ENCODE results near the gene RALGPS1.

The RALGPS1 gene

DNA sequence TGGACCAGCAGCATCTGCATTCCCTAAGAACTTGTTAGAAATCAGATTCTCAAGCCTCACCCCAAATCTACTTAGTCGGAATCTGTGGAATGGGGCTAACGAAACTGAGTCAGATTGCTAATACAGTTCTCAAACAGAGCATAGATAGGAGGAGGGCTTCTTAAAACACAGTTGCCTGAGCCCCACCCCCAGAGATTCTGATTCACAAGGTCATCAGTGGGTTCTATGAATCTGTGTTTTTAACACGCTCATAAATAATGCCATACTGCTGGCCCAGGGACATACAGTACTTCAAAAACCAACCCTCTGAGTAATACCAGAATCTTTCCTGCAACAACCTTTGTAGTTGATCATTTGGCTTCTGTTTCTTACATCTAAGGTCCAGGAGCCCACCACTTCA is 317.1 kb downstream of the RALGPS1 start:
- no peak for DNase-seq

DNA sequence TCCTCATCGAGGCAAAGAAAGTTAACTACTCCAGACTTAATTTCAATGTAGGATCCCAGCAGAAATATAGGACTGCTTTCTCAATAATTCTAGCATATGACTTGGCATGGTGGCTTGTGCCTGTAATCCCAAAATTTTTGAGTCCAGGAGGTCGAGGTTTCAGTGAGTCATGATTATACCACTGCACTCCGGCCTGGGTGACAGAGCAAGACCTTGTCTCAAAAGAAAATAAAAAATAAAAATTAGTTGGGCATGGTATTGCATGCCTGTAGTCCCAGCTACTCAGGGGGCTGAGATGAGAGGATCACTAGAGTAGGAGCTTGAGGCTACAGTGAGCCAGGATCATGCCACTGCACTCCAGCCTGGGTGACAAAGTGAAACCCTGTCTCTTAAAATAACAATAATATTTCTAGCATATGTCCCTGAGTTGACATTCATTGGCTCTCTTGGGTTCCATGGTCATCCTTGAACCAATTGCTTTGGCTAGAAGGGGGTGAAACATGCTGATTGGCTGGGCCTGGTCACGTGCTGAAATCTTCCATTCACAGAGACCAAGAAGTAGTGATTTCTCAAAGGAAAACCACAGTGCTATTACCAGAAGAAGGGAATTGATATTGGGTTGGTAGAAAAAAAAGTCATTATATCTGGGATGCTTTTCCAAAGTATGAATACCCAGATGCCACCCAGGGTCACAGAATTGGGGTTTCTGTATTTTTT is 318.4 kb downstream of the RALGPS1 start:
- peak; percentile 14 for DNase-seq

- no peak for DNase-seq
These were observed 319.0 kb downstream of the RALGPS1 start for GRCh38 chr9:127233550-127233949.

- no peak for DNase-seq
These were observed 319.4 kb downstream of the RALGPS1 start for GRCh38 chr9:127233989-127234388.

- DNase-seq, result no peak
These were observed 323.2 kb downstream of the RALGPS1 start for GRCh38 chr9:127237801-127238200.

DNA sequence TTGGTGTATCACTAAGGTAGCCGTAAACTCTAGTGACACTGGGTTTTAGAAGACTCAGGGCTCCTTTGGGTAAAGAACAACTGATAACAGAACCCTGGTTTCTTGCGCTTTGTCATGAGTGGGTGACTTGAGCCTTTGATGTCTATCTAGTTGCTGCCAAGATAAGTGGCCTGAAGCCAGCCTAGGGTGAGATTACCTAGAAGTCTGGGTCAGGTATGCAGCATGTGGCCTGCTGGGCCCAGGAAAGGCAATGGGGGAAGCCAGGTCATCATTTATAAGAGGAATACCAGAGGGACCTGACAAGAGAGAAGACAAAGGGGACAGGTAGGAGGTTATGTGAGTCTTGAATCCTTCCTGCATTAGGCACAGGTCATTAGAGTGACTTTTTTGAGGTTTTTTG is 326.8 kb downstream of the RALGPS1 start:
- no peak for DNase-seq

- DNase-seq, result peak; percentile 96
These were observed 330.3 kb downstream of the RALGPS1 start for GRCh38 chr9:127244609-127245601.

DNA sequence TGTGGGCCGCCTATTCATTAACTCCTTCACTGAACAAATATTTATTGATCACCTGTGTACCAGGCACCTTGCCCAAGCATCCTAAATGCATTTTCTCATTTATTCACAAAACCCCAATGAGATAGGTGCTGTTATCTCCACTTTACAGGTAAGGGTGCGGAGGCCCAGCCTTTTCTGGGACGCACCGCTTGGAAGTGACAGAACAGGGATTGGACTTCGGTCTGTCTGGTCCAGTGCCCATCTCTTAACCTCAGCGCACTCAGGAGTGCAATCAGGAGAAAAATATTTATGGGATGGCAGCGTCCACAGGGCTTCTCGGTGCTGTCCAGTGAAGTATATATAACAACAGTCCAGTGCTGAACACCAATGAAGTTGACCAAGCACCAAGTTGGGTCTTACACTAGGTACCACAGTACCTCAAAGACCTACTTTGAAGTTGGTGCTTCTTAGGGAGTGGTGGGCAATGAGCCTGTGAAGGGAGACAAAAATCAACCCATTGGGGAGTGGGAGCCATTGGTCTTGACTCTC is 331.1 kb downstream of the RALGPS1 start:
- DNase-seq, result no peak

DNA sequence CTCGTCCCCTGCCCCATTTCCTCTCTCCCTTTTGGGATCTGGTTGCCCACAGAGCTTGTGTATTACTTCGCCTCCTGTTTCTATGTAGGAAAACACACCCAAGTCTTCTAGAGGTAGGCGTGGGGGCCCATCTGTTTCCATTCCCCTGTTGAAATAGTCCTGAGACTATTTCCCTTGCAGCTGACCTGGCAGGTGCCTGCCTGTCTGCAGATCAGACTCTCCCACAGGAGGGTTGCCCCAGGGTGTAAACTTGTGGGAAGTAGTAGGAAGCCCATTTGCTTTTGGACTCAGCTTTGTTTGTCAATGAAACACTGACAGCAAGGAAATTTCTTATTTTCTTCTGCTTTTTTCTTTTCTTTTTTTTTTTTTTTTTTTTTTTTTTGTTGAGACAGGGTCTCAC is 333.7 kb downstream of the RALGPS1 start:
- DNase-seq, result no peak

- no peak for DNase-seq
These were observed 335.3 kb downstream of the RALGPS1 start for GRCh38 chr9:127249877-127250276.

GRCh38 chr9:127250896-127251391 is 336.4 kb downstream of the RALGPS1 start:
- no peak for DNase-seq

DNA sequence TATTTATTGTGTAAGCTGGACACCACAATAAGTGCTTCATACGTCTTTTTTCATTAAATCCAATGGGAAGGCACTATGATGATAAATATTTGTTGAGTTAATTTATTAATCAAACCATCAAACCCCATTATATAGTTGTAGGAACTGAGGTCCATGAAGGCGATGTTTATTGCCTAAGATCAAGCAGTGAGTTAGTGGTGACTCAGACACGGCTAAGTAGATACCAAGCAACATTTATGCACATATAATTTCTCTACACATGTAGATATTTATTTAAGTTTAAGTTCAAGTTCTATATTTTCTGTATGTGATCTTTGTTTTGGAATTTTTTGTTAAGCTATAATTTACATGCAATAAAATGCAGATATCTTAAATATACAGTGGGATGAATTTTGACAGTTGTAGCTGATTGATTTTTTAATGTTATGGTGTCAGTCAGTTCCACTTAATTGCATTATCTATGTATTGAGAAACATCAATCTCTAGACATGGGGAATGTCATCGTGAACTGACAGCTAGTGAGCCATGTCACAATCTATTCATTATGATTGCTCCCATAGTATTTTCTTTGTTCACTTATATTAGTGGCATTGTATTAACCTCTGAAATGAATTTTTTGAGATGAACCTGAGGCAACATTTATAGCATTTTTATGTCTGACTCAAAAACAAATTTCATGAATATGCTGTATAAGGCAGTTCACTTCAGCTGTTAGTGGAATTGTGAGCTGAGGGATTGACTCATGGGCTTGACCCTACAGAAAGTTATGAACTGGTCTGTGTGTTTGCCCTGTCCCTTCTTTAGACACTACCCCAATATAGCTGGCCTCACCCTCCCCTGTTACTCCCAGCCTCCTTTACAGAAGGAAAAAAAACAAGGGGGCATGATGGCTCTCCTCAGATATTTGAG is 338.1 kb downstream of the RALGPS1 start:
- DNase-seq, result no peak

GRCh38 chr9:127253446-127253845 is 338.9 kb downstream of the RALGPS1 start:
- no peak for DNase-seq

GRCh38 chr9:127255692-127256091 is 341.1 kb downstream of the RALGPS1 start:
- no peak for DNase-seq

- DNase-seq, result no peak
These were observed 341.7 kb downstream of the RALGPS1 start for GRCh38 chr9:127256324-127256723.

DNA sequence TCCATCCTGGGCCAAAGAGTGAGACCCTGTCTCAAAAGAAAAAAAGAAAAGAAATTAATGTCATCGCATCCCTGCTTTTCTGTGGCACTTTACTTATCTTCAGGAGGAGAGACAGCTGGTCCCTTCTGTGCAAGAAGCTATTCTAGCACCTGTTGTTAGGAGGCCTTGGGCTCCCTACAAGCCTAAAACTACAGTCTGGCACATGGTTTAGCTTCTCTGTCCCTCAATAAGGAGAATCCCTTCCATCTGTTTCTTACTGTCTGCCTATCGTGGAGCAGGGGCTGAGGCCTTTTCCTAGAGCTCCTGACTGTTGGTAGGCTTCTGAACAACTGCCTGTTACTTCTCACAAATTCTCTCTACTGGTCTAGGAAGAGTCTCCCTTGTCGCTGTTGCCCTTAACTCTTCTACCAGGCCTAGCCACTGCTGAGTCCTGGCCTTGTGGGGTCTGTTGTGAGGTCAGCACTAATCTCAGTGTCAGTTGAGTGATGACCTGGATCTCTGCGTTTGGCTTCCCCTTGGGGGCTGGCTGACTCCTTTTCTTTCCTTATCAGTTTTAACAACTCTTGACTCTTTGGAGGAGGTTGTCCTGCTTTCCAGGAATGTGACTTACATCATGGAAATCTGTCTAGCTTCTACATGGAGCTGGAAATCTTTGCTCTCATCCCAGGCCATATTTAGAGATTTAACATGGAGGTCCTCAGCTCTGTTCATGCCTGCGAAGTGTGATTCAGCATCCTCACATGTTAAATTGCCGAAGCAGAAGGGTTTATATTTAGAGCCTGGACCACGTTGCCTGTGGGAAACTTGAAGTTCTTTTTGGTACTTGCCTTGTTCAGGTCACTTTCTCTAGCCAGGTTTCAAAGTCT is 344.3 kb downstream of the RALGPS1 start:
- DNase-seq, result no peak

DNA sequence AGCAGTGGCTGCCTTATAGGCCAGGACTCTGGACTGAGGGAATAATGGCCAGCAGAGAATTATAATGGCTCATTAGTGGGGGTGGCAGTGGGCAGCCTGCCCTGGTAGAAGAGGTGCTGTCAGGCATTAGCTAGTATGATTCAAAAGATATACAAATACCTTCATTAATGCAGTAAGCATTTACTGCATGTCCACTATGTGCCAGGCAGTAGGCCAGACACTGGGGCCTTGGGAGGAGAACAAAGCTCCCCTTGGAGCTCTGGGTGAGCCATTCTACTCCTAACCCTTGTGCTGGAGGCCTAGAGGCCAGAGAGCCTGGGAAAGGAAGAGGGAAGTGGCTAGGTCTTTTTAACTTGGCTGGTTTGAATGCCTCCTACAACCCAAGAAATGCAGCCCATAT is 348.0 kb downstream of the RALGPS1 start:
- no peak for DNase-seq

DNA sequence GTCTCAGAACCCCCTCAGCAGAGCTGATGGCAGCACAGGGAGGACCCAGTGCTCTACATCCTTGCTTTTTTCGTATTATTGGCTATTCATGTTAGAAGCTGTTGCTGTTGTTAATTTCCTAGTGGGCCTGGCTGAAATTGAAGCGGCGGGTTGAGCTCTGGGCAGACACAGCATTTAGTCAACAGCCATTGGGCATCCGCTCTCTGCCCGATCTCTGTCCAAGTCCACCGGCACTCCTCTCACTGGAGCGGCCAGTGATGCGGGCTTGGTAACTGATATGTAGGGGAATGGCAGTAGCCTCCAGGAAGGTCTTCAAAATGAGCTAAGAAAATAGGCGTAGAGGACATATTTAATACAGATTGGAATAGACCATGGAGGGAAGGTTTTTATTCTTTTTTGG is 348.7 kb downstream of the RALGPS1 start:
- DNase-seq, result no peak

DNA sequence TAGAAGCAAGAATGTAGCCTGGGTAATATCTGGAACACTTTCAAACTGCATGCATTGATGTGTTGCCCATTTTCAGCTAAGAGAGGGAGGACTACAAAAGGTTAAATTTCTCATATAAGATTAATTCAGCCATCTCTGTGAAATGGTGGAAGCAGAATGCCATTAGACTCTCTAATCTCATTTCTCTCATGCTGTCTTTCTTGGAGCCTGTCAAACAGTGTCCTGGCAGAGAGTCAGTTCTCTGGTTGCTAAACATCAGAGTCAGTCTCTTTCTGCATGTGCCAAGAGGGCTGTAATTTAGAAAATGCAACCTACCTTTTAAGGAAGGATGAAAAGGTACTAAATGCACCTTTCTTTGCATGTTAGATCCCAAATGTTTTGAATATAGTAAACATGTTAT is 349.1 kb downstream of the RALGPS1 start:
- no peak for DNase-seq

DNA sequence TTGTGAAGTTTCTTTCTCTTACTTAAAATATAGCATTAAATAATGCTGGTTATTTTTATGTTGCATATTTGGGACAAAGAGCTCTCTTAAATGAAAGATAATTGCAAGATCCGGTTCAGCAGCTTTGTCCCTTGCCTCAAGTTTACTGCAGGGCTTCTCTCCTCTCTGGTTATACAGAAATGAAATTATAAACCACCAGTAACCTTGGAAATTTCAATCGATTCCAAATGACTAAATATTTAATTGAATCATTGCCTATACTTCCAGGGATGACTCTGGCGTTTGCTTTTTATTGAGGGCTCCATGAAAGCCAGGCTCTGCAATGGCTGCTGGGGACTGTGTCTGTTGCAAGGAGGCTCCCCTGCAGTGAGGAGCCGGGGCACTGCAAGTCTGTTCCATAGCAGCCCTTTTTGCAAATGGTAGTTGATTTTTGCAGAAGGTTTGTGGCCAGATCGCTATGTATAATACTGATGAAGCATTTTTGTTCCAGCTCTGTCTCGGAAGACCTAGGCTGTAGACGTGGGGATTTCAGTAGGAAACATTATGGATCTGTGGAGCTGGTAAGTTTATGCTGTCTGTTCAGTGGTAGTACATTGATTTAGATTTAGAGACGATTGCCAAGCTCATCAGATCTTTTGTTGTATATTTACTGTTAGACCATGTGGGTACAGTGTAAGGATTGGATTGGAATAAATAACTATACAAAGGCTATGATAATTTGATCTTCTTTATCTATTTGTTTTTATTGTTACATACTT is 350.1 kb downstream of the RALGPS1 start, which contains the start of gene GARNL3:
Gene GARNL3 (plus strand): TSS at position 313 of the 758 bp plus-strand sequence. CDS start 104 bp downstream, at position 417.
- DNase-seq, result no peak

All from EL (cell line).